ENCODE results near the gene DNAH5.

DNA sequence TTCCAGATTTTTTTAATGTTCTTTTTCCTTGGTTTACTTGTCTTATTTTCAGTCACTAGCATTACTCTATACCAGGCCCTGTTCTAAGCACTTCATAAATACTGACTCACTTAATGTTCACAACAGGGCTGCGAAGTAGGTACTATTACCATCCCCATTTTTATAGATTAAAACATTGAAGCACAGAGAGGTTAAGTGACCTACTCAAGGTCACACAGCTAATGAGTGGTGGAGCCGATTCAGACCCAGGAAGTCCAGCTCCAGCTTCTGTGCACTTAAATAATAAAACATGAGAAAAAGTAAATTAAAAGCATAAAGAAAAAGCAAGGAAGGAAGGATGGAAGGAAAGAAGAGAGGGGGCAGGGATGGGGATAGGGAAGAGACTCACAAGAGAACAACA is 45.3 kb upstream of the DNAH5 start:
- TF ChIP-seq CTCF (conservative IDR thresholded peaks at IDR 0.05) = no peak
- TF ChIP-seq EZH2 (IDR thresholded peaks at IDR 0.05; ENCODE audit: low read depth) = no peak

All from PC-9 (cell line).